Ovary (tissue), 9 donors: Measurements from ENCODE around the gene KLHL30. TPM values are rescaled to one million over a fixed set of nuclear protein-coding genes. Genes with fewer than 3 reads are reported as not detected.

Source experiments
- DNase-seq, 5 donors: peaks; one replicate each; pipeline ENCODE4 v3.0.0-alpha.2; 2019 to 2020
- H3K27ac ChIP-seq, 2 donors: fragments of 200-600 bp; one replicate each; pipeline versions ENCODE4 v1.5.1 to v1.8.0; 2019 to 2022
- H3K27me3 ChIP-seq: fragments of 200-600 bp; one replicate; pipeline ENCODE4 v1.8.0; 2022
- H3K36me3 ChIP-seq: fragments of 200-600 bp; sonication (generic); one replicate; pipeline ENCODE4 v1.5.1; 2019
- H3K4me1 ChIP-seq: one replicate; pipeline ENCODE4 v1.8.1; 2013; ENCODE audit warnings: mild to moderate bottlenecking, moderate library complexity; ENCODE audit not compliant: insufficient read depth
- H3K4me3 ChIP-seq: fragments of 200-600 bp; sonication (generic); one replicate; pipeline ENCODE4 v1.5.1; 2017
- H3K9me3 ChIP-seq, 2 donors: fragments of 200-600 bp in 1 of 2; sonication (generic) in 1 of 2; one replicate each; pipeline versions ENCODE4 v1.5.1 to v1.8.1; 2013 to 2019; ENCODE audit warnings: mild to moderate bottlenecking in 1 of 2, moderate library complexity in 1 of 2
- EP300 ChIP-seq: sonication (generic); formaldehyde crosslinking; IDR thresholded peaks from one replicate; pipeline ENCODE4 v1.6.1; 2017; ENCODE audit warnings: antibody characterized with exemption
- POLR2A ChIP-seq: fragments of 450-650 bp; IDR thresholded peaks from one replicate; pipeline ENCODE4 v1.6.1; 2017; ENCODE audit warnings: antibody characterized with exemption, mild to moderate bottlenecking, moderate library complexity
- WGBS, 3 donors: extraction: QIAGEN DNeasy Blood & Tissue Kit in 1 of 3; methylation state at CpG; one replicate each; pipeline versions ENCODE4 v1.1.5 to v1.1.7; 2013 to 2017; 5-methylcytosine and 5-hydroxymethylcytosine counted together
- intact Hi-C, 4 donors: fragments of 100-400 bp; cut with DNase I; formaldehyde crosslinking; loops; one replicate each; pipeline versions ENCODE4 v1.11.0 to v1.15.1; 2022 to 2023
- polyA plus RNA-seq, 2 donors: library from polyadenylated mRNA; stranded (reverse); fragments of 200-250 nt in 1 of 2; fragments of 350-450 nt in 1 of 2; fragmentation: Illumina TruSeq in 1 of 2; extraction: RNeasy Lipid Tissue Mini Kit (QIAGEN cat#74804) in 1 of 2; gene quantifications; one replicate each; pipeline ENCODE4 v1.2.3, GENCODE V29; 2013 to 2014
- total RNA-seq, 7 donors: library from RNA; depleted of rRNA in 2 of 7; stranded (reverse); fragments of >200 nt in 2 of 7; fragmentation: NEBNext Ultra II Directional in 3 of 7; extraction: Animal tissue kit (Norgen Biotek cat#: 25700) in 3 of 7; gene quantifications; one replicate each; pipeline versions ENCODE4 v1.1.0 to v1.2.4, GENCODE V29; 2016 to 2023
- TF ChIP-seq, protein P1 (sequence below), 3 donors: fragments of 450-650 bp in 2 of 3; fragments of 200-600 bp in 1 of 3; IDR thresholded peaks; one replicate each; pipeline versions ENCODE4 v1.5.1 to v1.8.0; 2016 to 2022; ENCODE audit warnings: antibody characterized with exemption in 3 of 3, mild to moderate bottlenecking in 1 of 3
- donor health status: DM: no; HTN: no; CAD: no; lungs with moderate emphysema.
- donor health status: DM: no; HTN: no; CAD: no.
- donor health status: Bipolar disorder and iron deficiency.
- donor health status: DM: yes; HTN: yes; CAD: no.
- donor health status: DM: no; HTN: no; CAD: no.
- donor health status: DM: yes; HTN: yes; CAD: no.

KLHL30 gene
- total and polyA plus RNA-seq, 9 donors: 0.08 to 0.74 (median 0.24) TPM; not detected in 1

DNA sequence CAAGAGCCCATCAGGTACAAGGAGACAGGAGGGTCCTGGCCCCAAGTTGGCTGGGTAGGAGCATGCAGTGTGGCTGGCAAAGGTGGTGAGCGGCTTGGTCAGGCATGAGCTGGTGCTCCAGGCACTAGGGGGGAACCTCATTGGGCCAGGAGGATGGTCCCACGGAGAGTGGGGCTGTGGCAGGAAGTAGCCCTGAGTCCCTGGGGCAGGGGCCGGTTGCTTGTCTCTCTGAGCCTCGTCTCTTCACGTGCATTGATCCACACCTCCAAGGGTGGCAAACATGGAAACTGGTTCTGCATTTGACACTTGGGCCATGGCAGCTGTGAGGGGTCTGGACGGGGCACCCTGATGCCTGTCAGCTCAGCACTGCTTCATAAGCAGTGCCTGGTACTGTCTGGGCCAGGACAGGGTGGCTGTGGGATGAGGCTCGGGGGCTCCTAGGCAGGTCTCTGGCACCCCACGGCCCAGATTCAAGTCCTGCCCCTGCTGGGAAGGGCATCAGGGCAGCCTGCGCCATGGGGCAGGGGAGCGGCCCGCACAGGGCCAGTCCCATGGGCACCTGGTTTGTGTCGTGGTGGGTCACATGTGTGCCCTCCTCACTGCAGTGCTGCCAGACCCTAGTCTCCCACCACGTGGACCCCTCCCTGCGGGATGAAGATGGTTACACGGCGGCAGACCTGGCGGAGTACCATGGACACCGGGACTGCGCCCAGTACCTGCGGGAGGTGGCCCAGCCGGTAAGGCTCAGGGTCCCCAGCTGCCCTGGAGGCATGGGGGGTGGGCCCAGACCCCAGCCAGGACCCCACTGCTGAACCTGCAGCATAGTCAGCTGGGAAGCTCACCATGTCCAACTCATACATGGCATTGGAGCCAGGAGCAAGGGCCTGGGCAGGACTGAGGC, 21.9 kb upstream of the KLHL30 start:
- 88 to 90% (median 90%) methylated on average over 21 of the region's 21 CpGs for WGBS, 3 donors
- intact Hi-C loops: no loop called here
- no peak for TF ChIP-seq POLR2A
- TF ChIP-seq, protein P1, sequence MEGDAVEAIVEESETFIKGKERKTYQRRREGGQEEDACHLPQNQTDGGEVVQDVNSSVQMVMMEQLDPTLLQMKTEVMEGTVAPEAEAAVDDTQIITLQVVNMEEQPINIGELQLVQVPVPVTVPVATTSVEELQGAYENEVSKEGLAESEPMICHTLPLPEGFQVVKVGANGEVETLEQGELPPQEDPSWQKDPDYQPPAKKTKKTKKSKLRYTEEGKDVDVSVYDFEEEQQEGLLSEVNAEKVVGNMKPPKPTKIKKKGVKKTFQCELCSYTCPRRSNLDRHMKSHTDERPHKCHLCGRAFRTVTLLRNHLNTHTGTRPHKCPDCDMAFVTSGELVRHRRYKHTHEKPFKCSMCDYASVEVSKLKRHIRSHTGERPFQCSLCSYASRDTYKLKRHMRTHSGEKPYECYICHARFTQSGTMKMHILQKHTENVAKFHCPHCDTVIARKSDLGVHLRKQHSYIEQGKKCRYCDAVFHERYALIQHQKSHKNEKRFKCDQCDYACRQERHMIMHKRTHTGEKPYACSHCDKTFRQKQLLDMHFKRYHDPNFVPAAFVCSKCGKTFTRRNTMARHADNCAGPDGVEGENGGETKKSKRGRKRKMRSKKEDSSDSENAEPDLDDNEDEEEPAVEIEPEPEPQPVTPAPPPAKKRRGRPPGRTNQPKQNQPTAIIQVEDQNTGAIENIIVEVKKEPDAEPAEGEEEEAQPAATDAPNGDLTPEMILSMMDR (IDR thresholded peaks at IDR 0.05): no peak
- TF ChIP-seq EP300: no peak
- Histone ChIP-seq H3K27me3 (no peaks in the 10 kb centered on the region), H3K27ac (no peak overlapping the region), H3K36me3 (no peaks in the 10 kb centered on the region), H3K4me1 (no peaks in the 10 kb centered on the region), H3K4me3 (no peak overlapping the region), H3K9me3 (no peaks in the 10 kb centered on the region)
- no peak for DNase-seq

DNA sequence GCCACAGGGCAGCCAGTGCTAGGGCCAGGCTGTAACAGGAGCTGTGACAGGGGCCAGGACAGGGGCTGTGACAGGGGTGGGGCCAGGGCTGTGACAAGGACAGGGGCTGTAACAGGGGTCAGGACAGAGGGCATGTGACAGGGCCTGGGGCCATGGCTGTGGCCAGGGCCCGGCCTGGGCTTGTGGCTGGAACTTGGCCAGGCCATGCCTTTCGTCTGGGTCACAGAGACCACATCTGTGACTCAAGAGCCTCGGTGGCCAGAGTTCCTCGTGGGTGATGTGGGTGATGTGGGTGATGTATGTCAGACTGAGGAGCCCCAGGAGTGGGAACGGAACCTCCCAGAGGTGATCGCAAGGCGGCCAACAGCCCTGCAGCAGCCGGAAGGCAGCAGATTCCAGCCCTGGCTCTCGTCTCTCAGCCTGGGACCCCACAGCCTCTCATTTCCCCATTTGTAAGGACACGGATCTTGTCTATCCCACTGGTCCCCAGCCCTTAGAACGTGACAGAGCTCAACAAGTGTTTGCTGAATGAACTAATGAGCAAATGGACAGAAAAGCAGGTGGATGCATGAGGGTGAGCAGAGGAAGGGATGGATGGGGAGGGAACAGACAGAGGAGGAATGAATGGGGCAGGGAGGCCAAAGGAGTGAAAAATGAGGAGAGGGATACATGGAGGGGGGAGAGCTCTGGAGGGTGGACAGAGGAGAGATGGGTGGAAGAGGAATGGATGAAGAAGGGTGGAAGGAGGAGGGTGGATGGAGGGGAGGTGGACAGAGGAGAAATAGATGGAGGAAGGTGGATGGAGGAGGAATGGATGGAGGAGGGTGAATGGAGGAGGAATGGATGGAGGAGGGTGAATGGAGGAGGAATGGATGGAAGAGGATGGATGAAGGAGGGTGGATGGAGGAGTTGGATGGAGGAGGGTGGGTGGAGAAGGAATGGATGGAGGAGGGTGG, 21.0 kb upstream of the KLHL30 start:
- TF ChIP-seq POLR2A (no peak), EP300 (no peak)
- TF ChIP-seq, protein P1 (IDR thresholded peaks at IDR 0.05): no peak
- intact Hi-C loops: no loop called here
- Histone ChIP-seq H3K27me3 (no peaks in the 10 kb centered on the region), H3K36me3 (no peaks in the 10 kb centered on the region), H3K4me3 (no peak overlapping the region), H3K9me3 (no peaks in the 10 kb centered on the region), H3K27ac (no peak overlapping the region), H3K4me1 (no peaks in the 10 kb centered on the region)
- 67 to 83% (median 70%) methylated on average over 11 of the region's 11 CpGs for WGBS, 3 donors
- DNase-seq: no peak

GRCh38 chr2:238119756-238120462, 18.6 kb upstream of the KLHL30 start:
- no peak for DNase-seq
- no peaks in the 10 kb centered on the region for H3K27me3 ChIP-seq
- intact Hi-C loops: no loop called here
- H3K4me1 ChIP-seq: no peaks in the 10 kb centered on the region
- no peaks in the 10 kb centered on the region for H3K9me3 ChIP-seq
- TF ChIP-seq EP300 (no peak), POLR2A (no peak)
- TF ChIP-seq, protein P1 (IDR thresholded peaks at IDR 0.05): no peak
- no peak overlapping the region for H3K27ac ChIP-seq
- WGBS, 3 donors: 31 to 50% (median 43%) methylated on average over 14 to 15 of the region's 15 CpGs
- no peak overlapping the region for H3K4me3 ChIP-seq
- H3K36me3 ChIP-seq: no peaks in the 10 kb centered on the region
